IMR-90 (cell line): Measurements from ENCODE around the gene NISCH. TPM values are rescaled to one million over a fixed set of nuclear protein-coding genes. Genes with fewer than 3 reads are reported as not detected.

Experiments
- ATAC-seq: fragments of 200-7000 bp; cut with Tn5 transposase; 2 replicates; pipeline ENCODE4 v1.9.1; 2020; ENCODE audit warnings: low read depth, mild to moderate bottlenecking, moderate library complexity
- BruUV-seq: library from RNA; stranded (reverse); fragments of 400-500 nt; replicated peaks from 2 replicates; lab custom pipeline; 2021; lab: Mats Ljungman, UMichigan
- CTCF ChIA-PET: fragments of 300-600 bp; formaldehyde crosslinking; extraction: SDS; loops from one replicate; lab custom pipeline; 2021; ENCODE audit warnings: antibody characterized with exemption; lab: Yijun Ruan, JAX
- POLR2A ChIA-PET: fragments of 300-600 bp; sonication (Branson Sonifier 250); formaldehyde crosslinking; loops from one replicate; lab custom pipeline; 2022; ENCODE audit warnings: antibody characterized with exemption; ENCODE audit not compliant: unreplicated experiment; lab: Charles Lee
- DNase-seq: peaks from one replicate; pipeline ENCODE4 v3.0.0; 2013
- H2AFZ ChIP-seq: replicated peaks from 2 replicates; pipeline ENCODE3; 2013; ENCODE audit warnings: low read length, mild to moderate bottlenecking; ENCODE audit not compliant: poor library complexity
- H2AK5ac ChIP-seq: 2 replicates; pipeline ENCODE4 v1.6.1; 2013; ENCODE audit warnings: low read depth, low read length, inconsistent platforms
- H2AK9ac ChIP-seq: replicated peaks from 2 replicates; pipeline ENCODE3; 2013; ENCODE audit warnings: mild to moderate bottlenecking, low read depth, low read length, moderate library complexity; ENCODE audit not compliant: poor library complexity
- H2BK120ac ChIP-seq: 2 replicates; pipeline ENCODE4 v1.6.1; 2013; ENCODE audit warnings: low read depth, low read length, inconsistent platforms
- H2BK15ac ChIP-seq: 3 replicates; pipeline ENCODE4 v1.6.1; 2013; ENCODE audit warnings: low read depth, low read length, inconsistent platforms
- H2BK20ac ChIP-seq: 2 replicates; pipeline ENCODE4 v1.6.1; 2013; ENCODE audit warnings: low read depth, mild to moderate bottlenecking, inconsistent platforms, low read length, moderate library complexity
- H2BK5ac ChIP-seq: 2 replicates; pipeline ENCODE4 v1.6.1; 2013; ENCODE audit warnings: mild to moderate bottlenecking, low read depth, low read length, inconsistent platforms; ENCODE audit not compliant: poor library complexity, severe bottlenecking
- H3K14ac ChIP-seq: replicated peaks from 2 replicates; pipeline ENCODE4 v1.6.1; 2013; ENCODE audit warnings: low read depth, low read length, inconsistent platforms
- H3K18ac ChIP-seq: 2 replicates; pipeline ENCODE4 v1.6.1; 2013; ENCODE audit warnings: low read depth, low read length, control low read depth
- H3K23ac ChIP-seq: 2 replicates; pipeline ENCODE4 v1.6.1; 2013; ENCODE audit warnings: low read depth, low read length, inconsistent platforms
- H3K27ac ChIP-seq: 2 replicates; pipeline ENCODE4 v1.5.1; 2013; ENCODE audit warnings: mild to moderate bottlenecking, control low read depth, low read length; ENCODE audit not compliant: insufficient read depth
- H3K27me3 ChIP-seq: 2 replicates; pipeline ENCODE4 v1.6.1; 2013; ENCODE audit warnings: low read length; ENCODE audit not compliant: control insufficient read depth, insufficient read depth
- H3K36me3 ChIP-seq: 2 replicates; pipeline ENCODE4 v1.6.1; 2013; ENCODE audit warnings: low read length, mixed read lengths; ENCODE audit not compliant: control insufficient read depth, insufficient read depth
- H3K4ac ChIP-seq: 2 replicates; pipeline ENCODE4 v1.6.1; 2013; ENCODE audit warnings: low read depth, low read length, inconsistent platforms
- H3K4me1 ChIP-seq: 2 replicates; pipeline ENCODE4 v1.6.1; 2013; ENCODE audit warnings: low read length, mixed read lengths; ENCODE audit not compliant: control insufficient read depth, insufficient read depth
- H3K4me2 ChIP-seq: 2 replicates; pipeline ENCODE4 v1.6.1; 2013; ENCODE audit warnings: low read depth, mild to moderate bottlenecking, control low read depth, low read length, moderate library complexity
- H3K4me3 ChIP-seq: 2 replicates; pipeline ENCODE4 v1.5.1; 2013; ENCODE audit warnings: low read depth, mild to moderate bottlenecking, control low read depth, low read length, moderate library complexity; ENCODE audit not compliant: insufficient read depth
- H3K56ac ChIP-seq: 2 replicates; pipeline ENCODE4 v1.6.1; 2013; ENCODE audit warnings: low read length, inconsistent platforms; ENCODE audit not compliant: insufficient read depth; ENCODE audit errors: extremely low read depth
- H3K79me1 ChIP-seq, 2 experiments: 2 replicates each; pipeline ENCODE4 v1.6.1; 2013; ENCODE audit warnings: low read length in 2 of 2, inconsistent platforms in 1 of 2, low read depth in 1 of 2
- H3K9ac ChIP-seq: 2 replicates; pipeline ENCODE4 v1.6.1; 2013; ENCODE audit warnings: low read depth, low read length, control low read depth
- H3K9me1 ChIP-seq: 2 replicates; pipeline ENCODE4 v1.6.1; 2013; ENCODE audit warnings: low read length, inconsistent platforms; ENCODE audit not compliant: insufficient read depth
- H3K9me3 ChIP-seq: 2 replicates; pipeline ENCODE4 v1.6.1; 2013; ENCODE audit warnings: low read length; ENCODE audit not compliant: control insufficient read depth, insufficient read depth
- H4K20me1 ChIP-seq: 2 replicates; pipeline ENCODE4 v1.6.1; 2013; ENCODE audit warnings: low read length, inconsistent platforms; ENCODE audit not compliant: insufficient read depth
- H4K5ac ChIP-seq: 2 replicates; pipeline ENCODE4 v1.6.1; 2013; ENCODE audit warnings: mild to moderate bottlenecking, low read depth, low read length, control low read depth
- H4K8ac ChIP-seq, 2 experiments: 2 replicates each; pipeline ENCODE4 v1.6.1; 2013; ENCODE audit warnings: low read depth in 2 of 2, low read length in 2 of 2, control low read depth in 1 of 2, inconsistent platforms in 1 of 2
- H4K91ac ChIP-seq: 2 replicates; pipeline ENCODE4 v1.6.1; 2013; ENCODE audit warnings: low read depth, low read length, inconsistent platforms; ENCODE audit not compliant: insufficient read depth
- CHD1 ChIP-seq: IDR thresholded peaks from 2 replicates; pipeline ENCODE4 v1.6.1; 2012; ENCODE audit warnings: low read depth, low read length, improper control_type of control experiment
- FOS ChIP-seq: fragments of 150-350 bp; IDR thresholded peaks from 2 replicates; pipeline ENCODE4 v1.6.1; 2016; ENCODE audit warnings: low read depth, low read length
- MAFK ChIP-seq: IDR thresholded peaks from 2 replicates; pipeline ENCODE4 v1.6.1; 2012; ENCODE audit warnings: low read depth, low read length, improper control_type of control experiment
- MAZ ChIP-seq: IDR thresholded peaks from 2 replicates; pipeline ENCODE4 v1.6.1; 2012; ENCODE audit warnings: low read depth, mild to moderate bottlenecking, low read length, improper control_type of control experiment, moderate library complexity, borderline replicate concordance
- RFX5 ChIP-seq: IDR thresholded peaks from 2 replicates; pipeline ENCODE4 v1.8.0; 2012; ENCODE audit warnings: low read depth, mild to moderate bottlenecking, low read length, moderate library complexity
- WGBS, 2 experiments: methylation state at CpG; one replicate each; pipeline versions ENCODE4 v1.1.5 to v1.1.7; 2013; ENCODE audit warnings: missing lambda C conversion rate in 2 of 2; ENCODE audit not compliant: insufficient read length in 1 of 2; ENCODE audit errors: extremely low coverage in 2 of 2; 5-methylcytosine and 5-hydroxymethylcytosine counted together
- dilution Hi-C: fragments of 300-500 bp; cut with HindIII; formaldehyde crosslinking; loops from one replicate; pipeline ENCODE4 v1.14.3; 2018; ENCODE audit warnings: low sequenced_read_pairs; ENCODE audit not compliant: unreplicated experiment
- in situ Hi-C: fragments of 300-500 bp; cut with MboI; formaldehyde crosslinking; loops from 3 replicates; pipeline ENCODE4 v1.14.3; 2019; ENCODE audit warnings: low sequenced_read_pairs, inconsistent platforms, mixed read lengths
- intact Hi-C: fragments of 100-400 bp; cut with micrococcal nuclease; formaldehyde crosslinking; loops from 2 replicates; pipeline ENCODE4 v1.10.0; 2022
- polyA plus RNA-seq, 3 experiments: library from polyadenylated mRNA; depleted of rRNA; stranded (reverse); fragments of >200 nt; gene quantifications; 2 replicates each; pipeline ENCODE4 v1.2.3, GENCODE V29; 2012; ENCODE audit warnings: low replicate concordance in 1 of 3
- total RNA-seq: library from RNA; depleted of rRNA; stranded (reverse); fragments of >200 nt; gene quantifications from 2 replicates; pipeline ENCODE4 v1.2.3, GENCODE V29; 2012

NISCH gene
- total and polyA plus RNA-seq, 2 of the 4 experiments (the other 2 are of a cell fraction), result 36.9 to 86.0 TPM

- H3K56ac ChIP-seq, result no peak overlapping the region
- no peak overlapping the region for H2BK5ac ChIP-seq
- no peak overlapping the region for H2BK120ac ChIP-seq
- CTCF ChIA-PET, result no interaction called here
- no peak for DNase-seq
- no peaks in the 10 kb centered on the region; the same call in 1 of the 2 replicates for H3K27me3 ChIP-seq
- no peak overlapping the region for H2AK9ac ChIP-seq
- intact Hi-C loops (no loop called here), dilution Hi-C loops (no loop called here), in situ Hi-C loops (no loop called here)
- H3K14ac ChIP-seq, result no peak overlapping the region
- 80% methylated on average over 11 of the region's 11 CpGs; no CpG with 5 or more reads in 1 of the 2 experiments for WGBS, 2 experiments
- H4K5ac ChIP-seq, result no peak overlapping the region
- no peak overlapping the region for H4K91ac ChIP-seq
- TF ChIP-seq CHD1, result no peak
- TF ChIP-seq MAFK, result no peak
- TF ChIP-seq FOS, result no peak
- TF ChIP-seq RFX5, result no peak
- TF ChIP-seq MAZ, result no peak
- no peak overlapping the region for H3K18ac ChIP-seq
- H4K8ac ChIP-seq, result no peak overlapping the region
- no peak overlapping the region for H2AFZ ChIP-seq
- H3K9me3 ChIP-seq, result no peaks in the 10 kb centered on the region
- H3K9me1 ChIP-seq, result peaks cover 7% of the 10 kb centered on the region; the same call in 1 of the 2 replicates
- H4K20me1 ChIP-seq, result no peaks in the 10 kb centered on the region; the same call in 1 of the 2 replicates
- H2AK5ac ChIP-seq, result no peak overlapping the region
- no peak overlapping the region for H3K4me3 ChIP-seq
- ATAC-seq, result no peak
- H3K27ac ChIP-seq, result no peak overlapping the region
- H3K23ac ChIP-seq, result no peak overlapping the region
- H2BK15ac ChIP-seq, result no peak overlapping the region
- no peak overlapping the region for H2BK20ac ChIP-seq
- H3K4me2 ChIP-seq, result no peak overlapping the region
- BruUV-seq, result no TSS peak
- peaks cover 5% of the 10 kb centered on the region; the same call in 1 of the 2 replicates for H3K4me1 ChIP-seq
- POLR2A ChIA-PET, result no interaction called here
- no peaks in the 10 kb centered on the region for H3K79me1 ChIP-seq
- H3K4ac ChIP-seq, result no peak overlapping the region
- no peak overlapping the region for H3K9ac ChIP-seq
- H3K36me3 ChIP-seq, result no peaks in the 10 kb centered on the region
Measured at GRCh38 chr3:52502001-52502400, 46.6 kb downstream of the NISCH start.
